ENCODE data around the gene MYLK3.

The MYLK3 gene

GRCh38 chr16:46712911-46713310 is 35.2 kb downstream of the MYLK3 start:
- ChIA-PET CTCF (no interaction called here), POLR2A (ENCODE audit: low non-redundant PET) (no interaction called here)
- no peak for DNase-seq (ENCODE audit: low spot score)
- no peak overlapping the region for H3K27ac ChIP-seq
- TF ChIP-seq CTCF (conservative IDR thresholded peaks at IDR 0.05; ENCODE audit: low read depth) = no peak

- ChIA-PET POLR2A (ENCODE audit: low non-redundant PET) (no interaction called here), CTCF (interaction anchor here (0.6 kb wide), 1 partner anchor 62 kb away, joined by 3 read pairs; no protein-coding TSS in a partner anchor)
- no peak for TF ChIP-seq CTCF (conservative IDR thresholded peaks at IDR 0.05; ENCODE audit: low read depth)
- no peak for DNase-seq (ENCODE audit: low spot score)
- no peak overlapping the region for H3K27ac ChIP-seq
Observed at GRCh38 chr16:46711106-46712058, 36.8 kb downstream of the MYLK3 start.

- TF ChIP-seq CTCF (conservative IDR thresholded peaks at IDR 0.05; ENCODE audit: low read depth) = no peak
- POLR2A ChIA-PET (ENCODE audit: low non-redundant PET) = no interaction called here
- no peak overlapping the region for H3K27ac ChIP-seq
- no peak for DNase-seq (ENCODE audit: low spot score)
- CTCF ChIA-PET = no interaction called here
Observed at GRCh38 chr16:46709469-46710005, 38.6 kb downstream of the MYLK3 start.

- TF ChIP-seq CTCF (conservative IDR thresholded peaks at IDR 0.05; ENCODE audit: low read depth) = no peak
- CTCF ChIA-PET = interaction anchor here (0.7 kb wide), 1 partner anchor 66 kb away, joined by 3 read pairs; no protein-coding TSS in a partner anchor
- DNase-seq (ENCODE audit: low spot score) = no peak
- POLR2A ChIA-PET (ENCODE audit: low non-redundant PET) = no interaction called here
- no peak overlapping the region for H3K27ac ChIP-seq
Observed at GRCh38 chr16:46706642-46707041, 41.5 kb downstream of the MYLK3 start.

- no peak overlapping the region for H3K27ac ChIP-seq
- no peak for DNase-seq (ENCODE audit: low spot score)
- ChIA-PET POLR2A (ENCODE audit: low non-redundant PET) (no interaction called here), CTCF (no interaction called here)
- no peak for TF ChIP-seq CTCF (conservative IDR thresholded peaks at IDR 0.05; ENCODE audit: low read depth)
Observed at GRCh38 chr16:46702030-46702429, 46.1 kb downstream of the MYLK3 start.

GRCh38 chr16:46701615-46702014 is 46.5 kb downstream of the MYLK3 start:
- no peak for DNase-seq (ENCODE audit: low spot score)
- POLR2A ChIA-PET (ENCODE audit: low non-redundant PET) = no interaction called here
- no peak for TF ChIP-seq CTCF (conservative IDR thresholded peaks at IDR 0.05; ENCODE audit: low read depth)
- CTCF ChIA-PET = no interaction called here
- H3K27ac ChIP-seq = no peak overlapping the region
